ENCODE results near the gene ZC3H7A. TPM values are rescaled to one million over a fixed set of nuclear protein-coding genes. Genes with fewer than 3 reads are reported as not detected.

The ZC3H7A gene
- total and polyA plus RNA-seq, 9 of the 15 experiments (the other 6 are each of a cell fraction or from before 2014, with no cell fraction given), result 19.8 to 49.1 (median 28.2) TPM

DNA sequence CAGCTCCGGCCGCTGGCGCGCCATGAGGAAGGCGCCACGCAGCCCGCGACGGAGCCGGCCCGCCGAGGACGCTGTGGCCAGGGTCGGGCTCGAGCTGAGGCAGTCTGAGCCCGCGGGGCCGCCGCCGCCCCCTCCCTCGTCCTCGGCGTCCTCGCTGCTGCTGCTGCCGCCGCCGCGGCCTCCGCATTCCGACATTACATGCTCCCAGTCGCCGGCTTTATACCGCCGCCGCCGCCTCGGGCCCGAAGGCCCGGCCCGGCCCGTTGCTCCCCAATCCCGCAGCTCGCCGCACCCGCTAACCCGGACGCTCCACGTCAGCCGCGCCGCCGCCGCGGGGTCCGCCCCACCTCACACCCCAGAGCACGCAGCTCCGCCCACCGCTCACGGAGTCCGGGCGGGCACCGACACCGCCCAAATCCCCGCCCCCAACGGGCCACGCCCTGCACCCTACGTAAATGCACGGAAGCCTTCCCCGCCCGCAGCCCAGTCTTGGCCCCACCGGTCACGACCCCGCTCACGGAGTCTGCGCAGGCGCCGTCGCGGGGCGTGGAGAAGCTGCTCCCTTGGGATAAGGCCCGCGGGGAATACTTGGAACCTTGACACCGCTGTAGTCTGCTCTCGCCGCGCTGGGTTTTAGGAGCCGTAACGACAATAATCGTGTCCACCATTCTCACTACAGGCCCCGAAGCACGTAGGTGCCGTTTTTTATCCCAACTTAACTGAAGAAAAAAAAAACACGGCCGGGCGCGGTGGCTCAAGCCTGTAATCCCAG lies 54.3 kb downstream of the ZC3H7A start, which contains the start of gene TXNDC11:
Gene TXNDC11, minus strand, starts transcription at position 322 of the 772 bp plus-strand sequence. Its CDS starts 127 bp downstream, at position 195.
- ATAC-seq, result peak; percentile 95
- peaks cover 12% of the 10 kb centered on the region for H4K20me1 ChIP-seq (replicated peaks; ENCODE audit: control insufficient read depth, insufficient read depth, low read length)
- H2AFZ ChIP-seq (ENCODE audit: low read depth, low read length), result peak within 1 kb of the TSS; percentile 96
- FAIRE-seq, result peak; percentile 95
- H3K79me2 ChIP-seq (ENCODE audit: control insufficient read depth, insufficient read depth, low read length), result peaks cover 56% of the 10 kb centered on the region
- intact Hi-C loops (cut with micrococcal nuclease) (loop anchor here (2.0 kb wide), 1 partner anchor 54 kb away; the partner anchor contains the start of gene ZC3H7A), in situ Hi-C loops (cut with MboI) (no loop called here)
- peak within 1 kb of the TSS; percentile 88 for H3K4me2 ChIP-seq (ENCODE audit: insufficient read depth, low read length)
- peak; percentile 96 to 99 (median 96) for DNase-seq (ENCODE audit: extremely low read depth in 1 of 4, low spot score in 3 of 4)
- H3K27ac ChIP-seq (ENCODE audit: extremely low read depth, low read depth, low read length), result peak within 1 kb of the TSS; percentile 95
- H3K9ac ChIP-seq (ENCODE audit: insufficient read depth in 1 of 2, low read depth in 2 of 2, low read length in 2 of 2), result peak within 1 kb of the TSS; percentile 82 to 98
- no TSS peak for BruUV-seq (replicated peaks)
- H3K4me1 ChIP-seq (replicated peaks in 1 of 2; ENCODE audit: control insufficient read depth in 2 of 2, insufficient read depth in 2 of 2, low read length in 2 of 2), result peaks cover 18 to 20% of the 10 kb centered on the region in 2 experiments; a peak in 4 of 5 replicates
- no peaks in the 10 kb centered on the region for H3K9me3 ChIP-seq (replicated peaks; ENCODE audit: control insufficient read depth, insufficient read depth, low read depth, low read length)
- peak within 1 kb of the TSS; percentile 91 for H3K4me3 ChIP-seq
- ChIA-PET POLR2A (interaction anchor here (0.6 to 2.7 kb wide), 26 partner anchors 8 to 411 kb away, joined by 3 to 32 read pairs (median 4); partner anchors contain the start of genes LITAF, RSL1D1 and ZC3H7A), CTCF (ENCODE audit: low intra/inter-chr PET ratio) (interaction anchor here (0.7 kb wide), 1 partner anchor 9 kb away, joined by 3 read pairs; no protein-coding TSS in a partner anchor)
- H3K36me3 ChIP-seq (ENCODE audit: control insufficient read depth, insufficient read depth, low read length), result peaks cover 20% of the 10 kb centered on the region
- 1% methylated on average over 54 of the region's 96 CpGs for WGBS (ENCODE audit: insufficient coverage, low coverage, missing lambda C conversion rate)
- H3K9me1 ChIP-seq (ENCODE audit: control insufficient read depth, insufficient read depth, low read length), result no peaks in the 10 kb centered on the region
- H3K27me3 ChIP-seq (ENCODE audit: control insufficient read depth in 2 of 2, insufficient read depth in 2 of 2, low read length in 2 of 2), result no peaks in the 10 kb centered on the region
- TF ChIP-seq, protein P1, sequence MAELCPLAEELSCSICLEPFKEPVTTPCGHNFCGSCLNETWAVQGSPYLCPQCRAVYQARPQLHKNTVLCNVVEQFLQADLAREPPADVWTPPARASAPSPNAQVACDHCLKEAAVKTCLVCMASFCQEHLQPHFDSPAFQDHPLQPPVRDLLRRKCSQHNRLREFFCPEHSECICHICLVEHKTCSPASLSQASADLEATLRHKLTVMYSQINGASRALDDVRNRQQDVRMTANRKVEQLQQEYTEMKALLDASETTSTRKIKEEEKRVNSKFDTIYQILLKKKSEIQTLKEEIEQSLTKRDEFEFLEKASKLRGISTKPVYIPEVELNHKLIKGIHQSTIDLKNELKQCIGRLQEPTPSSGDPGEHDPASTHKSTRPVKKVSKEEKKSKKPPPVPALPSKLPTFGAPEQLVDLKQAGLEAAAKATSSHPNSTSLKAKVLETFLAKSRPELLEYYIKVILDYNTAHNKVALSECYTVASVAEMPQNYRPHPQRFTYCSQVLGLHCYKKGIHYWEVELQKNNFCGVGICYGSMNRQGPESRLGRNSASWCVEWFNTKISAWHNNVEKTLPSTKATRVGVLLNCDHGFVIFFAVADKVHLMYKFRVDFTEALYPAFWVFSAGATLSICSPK (IDR thresholded peaks at IDR 0.05; ENCODE audit: borderline replicate concordance), result no peak
- TF ChIP-seq, protein P2, sequence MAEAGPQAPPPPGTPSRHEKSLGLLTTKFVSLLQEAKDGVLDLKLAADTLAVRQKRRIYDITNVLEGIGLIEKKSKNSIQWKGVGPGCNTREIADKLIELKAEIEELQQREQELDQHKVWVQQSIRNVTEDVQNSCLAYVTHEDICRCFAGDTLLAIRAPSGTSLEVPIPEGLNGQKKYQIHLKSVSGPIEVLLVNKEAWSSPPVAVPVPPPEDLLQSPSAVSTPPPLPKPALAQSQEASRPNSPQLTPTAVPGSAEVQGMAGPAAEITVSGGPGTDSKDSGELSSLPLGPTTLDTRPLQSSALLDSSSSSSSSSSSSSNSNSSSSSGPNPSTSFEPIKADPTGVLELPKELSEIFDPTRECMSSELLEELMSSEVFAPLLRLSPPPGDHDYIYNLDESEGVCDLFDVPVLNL (CRISPR knock-in tag; IDR thresholded peaks at IDR 0.05; ENCODE audit: low read depth), result no peak
- TF ChIP-seq, protein P3, sequence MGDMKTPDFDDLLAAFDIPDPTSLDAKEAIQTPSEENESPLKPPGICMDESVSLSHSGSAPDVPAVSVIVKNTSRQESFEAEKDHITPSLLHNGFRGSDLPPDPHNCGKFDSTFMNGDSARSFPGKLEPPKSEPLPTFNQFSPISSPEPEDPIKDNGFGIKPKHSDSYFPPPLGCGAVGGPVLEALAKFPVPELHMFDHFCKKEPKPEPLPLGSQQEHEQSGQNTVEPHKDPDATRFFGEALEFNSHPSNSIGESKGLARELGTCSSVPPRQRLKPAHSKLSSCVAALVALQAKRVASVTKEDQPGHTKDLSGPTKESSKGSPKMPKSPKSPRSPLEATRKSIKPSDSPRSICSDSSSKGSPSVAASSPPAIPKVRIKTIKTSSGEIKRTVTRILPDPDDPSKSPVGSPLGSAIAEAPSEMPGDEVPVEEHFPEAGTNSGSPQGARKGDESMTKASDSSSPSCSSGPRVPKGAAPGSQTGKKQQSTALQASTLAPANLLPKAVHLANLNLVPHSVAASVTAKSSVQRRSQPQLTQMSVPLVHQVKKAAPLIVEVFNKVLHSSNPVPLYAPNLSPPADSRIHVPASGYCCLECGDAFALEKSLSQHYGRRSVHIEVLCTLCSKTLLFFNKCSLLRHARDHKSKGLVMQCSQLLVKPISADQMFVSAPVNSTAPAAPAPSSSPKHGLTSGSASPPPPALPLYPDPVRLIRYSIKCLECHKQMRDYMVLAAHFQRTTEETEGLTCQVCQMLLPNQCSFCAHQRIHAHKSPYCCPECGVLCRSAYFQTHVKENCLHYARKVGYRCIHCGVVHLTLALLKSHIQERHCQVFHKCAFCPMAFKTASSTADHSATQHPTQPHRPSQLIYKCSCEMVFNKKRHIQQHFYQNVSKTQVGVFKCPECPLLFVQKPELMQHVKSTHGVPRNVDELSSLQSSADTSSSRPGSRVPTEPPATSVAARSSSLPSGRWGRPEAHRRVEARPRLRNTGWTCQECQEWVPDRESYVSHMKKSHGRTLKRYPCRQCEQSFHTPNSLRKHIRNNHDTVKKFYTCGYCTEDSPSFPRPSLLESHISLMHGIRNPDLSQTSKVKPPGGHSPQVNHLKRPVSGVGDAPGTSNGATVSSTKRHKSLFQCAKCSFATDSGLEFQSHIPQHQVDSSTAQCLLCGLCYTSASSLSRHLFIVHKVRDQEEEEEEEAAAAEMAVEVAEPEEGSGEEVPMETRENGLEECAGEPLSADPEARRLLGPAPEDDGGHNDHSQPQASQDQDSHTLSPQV (IDR thresholded peaks at IDR 0.05), result no peak; the same call in 1 of the 2 replicates
- TF ChIP-seq, protein P4, sequence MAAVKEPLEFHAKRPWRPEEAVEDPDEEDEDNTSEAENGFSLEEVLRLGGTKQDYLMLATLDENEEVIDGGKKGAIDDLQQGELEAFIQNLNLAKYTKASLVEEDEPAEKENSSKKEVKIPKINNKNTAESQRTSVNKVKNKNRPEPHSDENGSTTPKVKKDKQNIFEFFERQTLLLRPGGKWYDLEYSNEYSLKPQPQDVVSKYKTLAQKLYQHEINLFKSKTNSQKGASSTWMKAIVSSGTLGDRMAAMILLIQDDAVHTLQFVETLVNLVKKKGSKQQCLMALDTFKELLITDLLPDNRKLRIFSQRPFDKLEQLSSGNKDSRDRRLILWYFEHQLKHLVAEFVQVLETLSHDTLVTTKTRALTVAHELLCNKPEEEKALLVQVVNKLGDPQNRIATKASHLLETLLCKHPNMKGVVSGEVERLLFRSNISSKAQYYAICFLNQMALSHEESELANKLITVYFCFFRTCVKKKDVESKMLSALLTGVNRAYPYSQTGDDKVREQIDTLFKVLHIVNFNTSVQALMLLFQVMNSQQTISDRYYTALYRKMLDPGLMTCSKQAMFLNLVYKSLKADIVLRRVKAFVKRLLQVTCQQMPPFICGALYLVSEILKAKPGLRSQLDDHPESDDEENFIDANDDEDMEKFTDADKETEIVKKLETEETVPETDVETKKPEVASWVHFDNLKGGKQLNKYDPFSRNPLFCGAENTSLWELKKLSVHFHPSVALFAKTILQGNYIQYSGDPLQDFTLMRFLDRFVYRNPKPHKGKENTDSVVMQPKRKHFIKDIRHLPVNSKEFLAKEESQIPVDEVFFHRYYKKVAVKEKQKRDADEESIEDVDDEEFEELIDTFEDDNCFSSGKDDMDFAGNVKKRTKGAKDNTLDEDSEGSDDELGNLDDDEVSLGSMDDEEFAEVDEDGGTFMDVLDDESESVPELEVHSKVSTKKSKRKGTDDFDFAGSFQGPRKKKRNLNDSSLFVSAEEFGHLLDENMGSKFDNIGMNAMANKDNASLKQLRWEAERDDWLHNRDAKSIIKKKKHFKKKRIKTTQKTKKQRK (IDR thresholded peaks at IDR 0.05; ENCODE audit: borderline replicate concordance, low read depth, low read length), result no peak
- no peak for TF ChIP-seq ARID1B (IDR thresholded peaks at IDR 0.05)
- TF ChIP-seq GATA2 (CRISPR knock-in tag; IDR thresholded peaks at IDR 0.05), result no peak
- TF ChIP-seq SREBF1 (IDR thresholded peaks at IDR 0.05; ENCODE audit: borderline replicate concordance, low read depth, low read length), result no peak
